Activated gamma-delta T cell (primary cell): Measurements from ENCODE around the gene CAPS.

Source experiments
- DNase-seq: peaks from one replicate; lab custom pipeline; 2025; lab: John Stamatoyannopoulos, UW

Gene CAPS

DNA sequence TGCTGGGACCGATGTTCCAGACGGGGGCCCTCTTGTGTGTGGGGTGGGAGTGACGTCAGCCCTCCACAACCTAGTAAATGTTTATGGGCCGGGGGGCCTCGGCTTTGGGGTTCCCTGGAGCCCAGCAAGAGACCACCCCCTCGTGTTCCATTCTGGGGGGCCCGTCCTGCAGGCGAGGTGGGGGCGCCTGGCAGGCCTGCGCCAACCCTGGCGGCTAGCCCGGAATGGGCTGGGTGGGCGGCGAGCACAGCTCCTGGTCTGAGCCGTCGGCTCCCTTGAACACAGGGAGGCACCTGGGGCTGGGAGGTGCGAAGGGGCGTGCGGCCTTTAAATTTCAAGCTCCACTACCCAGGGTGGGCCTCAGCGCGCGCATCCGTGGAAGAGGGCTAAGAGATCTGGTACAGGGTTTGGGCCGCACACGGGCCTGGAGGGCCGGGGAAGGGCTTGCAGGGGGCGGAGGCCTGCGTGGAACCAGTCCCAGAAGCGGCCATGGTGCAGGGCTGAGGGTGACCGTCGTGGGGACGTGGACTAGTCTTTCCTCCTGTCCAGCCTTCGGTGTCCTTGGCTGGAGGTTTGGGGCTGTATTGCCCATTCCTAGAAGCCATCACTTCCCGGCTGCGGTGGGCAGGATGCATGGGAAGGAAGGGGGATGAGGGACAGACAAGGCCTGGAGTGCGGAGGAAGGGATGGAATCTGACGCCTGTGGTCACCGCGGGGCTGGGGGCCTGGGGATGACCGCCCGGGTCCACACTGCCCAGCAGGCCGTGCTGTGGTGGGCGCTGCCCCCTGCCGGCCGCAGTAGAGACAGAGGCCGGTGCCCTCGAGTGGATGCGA is 21.9 kb upstream of the CAPS start:
- no peak for DNase-seq

DNA sequence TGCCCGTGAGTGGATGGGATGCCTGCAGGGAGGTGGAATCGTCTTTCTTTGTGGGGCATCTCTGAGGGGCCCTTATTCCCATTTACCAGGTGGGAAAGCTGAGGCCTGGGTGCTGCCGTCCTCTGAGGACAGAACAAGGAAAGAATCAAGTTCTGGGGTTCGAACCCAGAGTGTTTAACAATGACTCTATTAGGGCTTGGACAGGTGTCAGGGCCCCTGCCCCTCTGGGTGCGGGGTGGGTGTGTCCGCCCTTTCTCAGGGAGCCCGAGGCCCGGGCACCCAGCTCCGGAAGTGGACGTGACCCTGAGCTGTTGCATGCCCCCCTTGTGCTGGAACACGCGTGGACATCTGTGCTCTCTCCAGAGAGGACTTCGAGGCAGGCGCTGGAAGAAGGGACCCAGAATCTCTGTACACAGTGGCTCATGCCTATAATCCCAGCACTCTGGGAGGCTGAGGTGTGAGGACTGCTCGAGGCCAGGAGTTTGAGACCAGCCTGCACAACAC is 21.2 kb upstream of the CAPS start:
- DNase-seq = no peak

DNA sequence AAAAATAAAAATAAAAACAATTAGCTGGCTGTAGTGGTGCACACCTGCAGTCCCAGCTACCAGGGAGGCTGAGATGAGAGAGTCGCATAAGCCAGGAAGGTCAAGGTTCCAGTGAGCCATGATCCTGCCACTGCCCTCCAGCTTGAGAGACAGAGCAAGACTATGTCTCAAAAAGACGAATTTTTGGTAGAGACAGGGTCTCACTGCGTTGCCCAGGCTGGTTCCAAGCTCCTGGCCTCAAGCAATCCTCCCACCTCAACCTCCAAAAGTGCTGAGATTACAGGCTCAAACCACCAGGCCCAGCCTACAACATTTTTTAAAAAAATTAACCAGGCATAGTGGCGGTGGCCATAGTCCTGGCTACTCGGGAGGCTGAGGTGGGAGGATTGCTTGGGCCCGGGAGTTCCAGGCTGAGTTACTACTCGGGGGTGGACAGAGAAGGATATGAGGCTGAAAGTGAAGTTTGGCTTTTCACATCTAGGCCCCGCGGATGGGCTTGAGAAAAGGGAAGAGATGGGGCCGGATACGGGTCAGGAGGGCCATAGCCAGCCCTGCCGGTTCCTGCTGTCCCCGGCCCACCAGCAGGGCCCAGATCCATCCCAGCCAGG is 20.7 kb upstream of the CAPS start:
- DNase-seq = no peak

- DNase-seq = no peak
Measured at GRCh38 chr19:5893907-5894703, 19.9 kb upstream of the CAPS start.

DNA sequence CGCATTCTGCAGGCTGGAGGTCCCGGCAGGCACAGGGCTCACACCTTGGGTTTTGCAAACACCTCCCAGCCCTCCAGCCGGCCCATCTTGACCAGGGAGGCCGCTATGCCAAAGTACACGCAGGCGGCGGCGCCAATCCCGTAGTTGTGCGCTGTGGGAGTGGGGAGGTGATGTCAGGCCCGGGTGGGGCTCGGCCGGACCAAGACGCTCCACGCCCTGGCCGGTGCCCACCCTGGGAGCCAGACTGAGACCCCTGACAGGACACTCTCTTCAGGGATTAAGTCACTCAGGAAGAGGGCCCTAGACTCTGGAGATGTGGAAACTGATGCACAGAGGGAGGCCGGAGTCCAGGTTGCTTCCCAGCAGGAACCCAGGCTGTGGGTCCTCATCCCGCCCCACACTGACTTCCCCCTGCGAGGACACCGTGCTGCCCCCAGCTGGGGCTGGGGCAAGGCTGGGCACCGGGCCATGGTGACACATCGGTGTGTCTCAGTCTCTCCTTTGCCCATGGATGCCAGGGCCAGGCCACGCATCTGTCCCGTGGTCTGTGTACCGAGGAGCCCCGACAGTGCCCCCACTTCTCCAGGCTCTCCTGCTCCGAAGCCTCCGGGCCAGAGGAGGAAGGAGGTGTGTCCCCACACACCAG is 19.2 kb upstream of the CAPS start:
- no peak for DNase-seq

GRCh38 chr19:5895409-5895808 is 18.6 kb upstream of the CAPS start:
- no peak for DNase-seq

DNA sequence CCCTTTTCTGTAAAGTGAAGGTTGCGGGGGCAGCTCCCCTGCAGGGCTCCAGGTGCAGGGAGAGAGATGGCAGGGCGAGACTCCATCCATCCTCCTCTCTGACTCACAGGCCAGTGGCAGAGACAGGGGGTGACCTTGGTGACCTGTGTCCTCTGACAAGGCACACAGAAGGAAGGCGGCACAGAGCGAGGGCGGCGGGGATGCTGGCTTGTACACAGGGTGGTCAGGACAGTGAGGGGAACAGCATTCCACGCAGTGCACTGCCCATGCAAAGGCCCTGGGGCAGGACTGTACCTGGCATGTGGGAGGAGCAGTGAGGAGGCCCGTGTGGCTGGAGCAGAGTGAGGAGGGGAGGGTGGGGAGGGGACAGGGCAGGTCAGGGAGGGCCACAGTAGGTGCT is 18.2 kb upstream of the CAPS start:
- DNase-seq = no peak

DNA sequence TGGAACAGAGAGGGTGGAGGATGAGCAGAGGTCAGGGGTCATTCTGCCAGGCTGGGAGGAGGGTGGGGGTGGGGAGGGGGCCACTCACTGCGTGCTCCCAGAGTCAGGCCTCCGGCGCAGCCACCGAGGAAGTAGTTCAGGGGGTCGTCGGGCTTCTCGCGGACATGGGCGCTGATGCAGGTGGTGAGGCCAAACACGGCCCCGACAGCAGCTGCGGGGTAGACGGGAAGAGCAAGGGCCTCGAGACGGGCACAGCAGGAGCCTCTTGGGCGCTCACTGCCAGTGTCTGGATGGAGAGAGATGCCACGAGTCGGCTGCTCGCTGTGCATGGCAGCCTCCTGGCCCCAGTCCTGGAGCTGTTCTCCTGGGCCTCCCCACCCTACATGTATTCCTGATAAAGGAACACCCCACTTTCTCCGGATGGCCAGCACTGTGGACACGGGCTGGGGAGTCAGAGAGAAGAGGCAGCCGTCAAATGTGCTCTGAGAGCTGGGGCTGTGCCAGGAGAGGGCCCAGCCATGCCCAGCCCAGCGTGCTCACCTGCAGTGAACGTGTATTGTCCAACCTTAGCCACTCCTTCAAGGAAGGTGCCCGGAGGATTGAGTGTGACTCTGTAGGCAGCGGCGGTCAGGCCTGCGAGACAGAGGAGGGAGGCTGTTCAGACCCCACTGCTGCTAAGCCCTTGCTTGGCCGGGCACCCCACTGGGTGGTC is 17.5 kb upstream of the CAPS start:
- no peak for DNase-seq

DNA sequence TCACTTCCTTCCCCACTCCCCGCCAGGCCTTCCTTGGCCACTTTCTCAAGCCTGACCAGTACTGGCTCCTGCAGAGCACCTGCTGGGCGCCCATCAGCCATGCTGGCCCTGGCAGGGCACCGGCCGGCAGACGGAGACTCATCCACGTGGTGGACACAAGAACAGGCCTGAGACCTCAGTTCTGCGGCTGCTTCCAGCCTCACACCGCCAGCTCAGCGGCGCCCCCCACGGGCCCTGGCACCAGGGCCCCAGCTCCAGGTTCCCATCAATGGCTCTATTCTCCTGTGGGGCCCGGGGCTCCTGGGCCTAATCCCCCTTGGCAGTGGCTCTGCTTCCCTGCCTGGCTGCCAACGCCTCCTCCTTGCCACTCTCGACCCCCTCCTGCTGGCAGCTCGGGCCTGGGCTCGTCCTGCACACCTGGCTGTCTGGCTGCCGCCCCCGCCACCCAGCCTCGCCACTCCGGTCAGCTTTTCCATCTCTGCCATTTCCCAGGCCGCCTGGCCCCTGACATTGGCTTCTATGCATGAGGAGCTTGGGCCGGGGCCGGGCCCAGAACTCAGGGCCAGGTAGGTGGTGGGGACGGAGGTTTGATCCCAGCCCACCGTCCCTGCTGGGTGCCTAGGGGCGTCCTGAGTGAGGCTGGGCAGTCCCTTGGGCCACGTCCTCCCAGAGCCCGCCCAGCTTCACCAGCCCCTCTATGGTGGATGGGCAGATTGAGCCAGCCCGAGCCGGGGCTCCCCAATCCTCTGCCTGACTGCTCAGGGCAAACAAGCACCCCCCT is 16.7 kb upstream of the CAPS start:
- DNase-seq = no peak

- DNase-seq = no peak
Measured at GRCh38 chr19:5899728-5900526, 14.1 kb upstream of the CAPS start.

GRCh38 chr19:5900976-5901375 is 13.1 kb upstream of the CAPS start:
- DNase-seq = no peak

DNA sequence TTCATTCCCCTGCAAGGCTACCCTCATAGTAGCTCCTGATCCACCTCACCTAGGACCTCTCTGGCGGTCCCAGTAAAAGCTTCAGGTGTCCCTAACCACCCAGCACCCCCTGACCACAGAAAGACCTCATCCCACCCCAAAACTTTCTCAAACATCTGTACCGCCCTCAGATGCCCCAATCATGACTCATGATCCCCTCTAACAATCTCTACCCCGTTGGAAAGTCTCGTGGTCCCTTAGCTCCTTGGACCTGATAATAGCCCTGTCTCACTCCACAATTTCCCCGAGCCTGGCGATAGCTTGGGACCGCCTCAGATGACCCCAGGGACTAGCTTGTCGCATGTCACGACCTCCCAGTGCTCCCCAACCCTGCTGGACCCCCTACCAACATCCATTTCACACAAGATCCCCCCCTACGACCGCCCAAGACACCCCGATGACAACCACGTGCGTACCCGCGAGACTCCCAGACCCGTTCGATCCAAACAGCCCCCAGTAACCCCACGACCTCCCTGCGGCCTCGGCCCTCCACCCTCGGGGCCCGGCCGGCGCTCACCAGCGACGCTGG is 10.9 kb upstream of the CAPS start:
- DNase-seq = no peak

DNA sequence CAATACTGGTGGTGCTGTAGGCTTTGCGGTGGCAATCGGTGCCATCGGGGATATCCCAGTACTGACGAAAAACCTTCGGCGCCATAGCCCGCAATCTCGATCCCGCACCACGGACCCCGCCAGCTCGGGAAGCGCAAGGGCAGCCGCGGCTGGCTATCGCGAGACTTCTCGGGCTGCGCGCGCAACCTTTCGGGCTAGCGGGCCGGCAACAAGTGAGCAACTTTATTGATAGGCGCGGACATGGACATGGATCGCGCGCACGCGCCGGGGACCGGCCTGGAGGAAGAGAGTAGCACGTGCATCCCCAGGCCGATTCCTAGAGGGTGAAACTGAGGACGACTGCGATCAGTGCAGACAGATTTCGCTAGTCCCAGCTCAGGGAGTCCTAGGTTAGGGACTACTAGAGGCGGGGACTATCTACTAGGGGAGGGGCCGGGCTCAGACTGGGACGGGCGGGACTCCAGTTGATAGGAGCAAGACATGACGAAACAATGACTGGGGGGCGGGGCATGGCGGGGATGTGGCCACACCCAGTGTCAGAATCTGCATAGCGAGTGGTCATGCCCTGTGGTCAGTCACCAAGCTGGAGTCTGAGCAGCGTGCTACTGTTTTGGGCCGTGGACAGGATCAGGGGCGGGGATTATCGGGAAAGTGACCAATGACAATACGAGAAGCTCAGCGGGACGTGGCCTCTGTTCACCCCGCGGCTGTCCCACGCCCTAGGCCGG is 10.3 kb upstream of the CAPS start, which contains the start of gene NDUFA11:
Gene NDUFA11, minus strand, starts transcription at position 167 of the 728 bp plus-strand sequence. Its CDS starts 82 bp downstream, at position 85.
- DNase-seq = peak; percentile 96

GRCh38 chr19:5904352-5905113 is 9.5 kb upstream of the CAPS start, which contains the start of gene VMAC:
Gene VMAC, plus strand, starts transcription at chr19:5904872. Its CDS starts 19 bp downstream, at chr19:5904891.
- peak; percentile 97 for DNase-seq

DNA sequence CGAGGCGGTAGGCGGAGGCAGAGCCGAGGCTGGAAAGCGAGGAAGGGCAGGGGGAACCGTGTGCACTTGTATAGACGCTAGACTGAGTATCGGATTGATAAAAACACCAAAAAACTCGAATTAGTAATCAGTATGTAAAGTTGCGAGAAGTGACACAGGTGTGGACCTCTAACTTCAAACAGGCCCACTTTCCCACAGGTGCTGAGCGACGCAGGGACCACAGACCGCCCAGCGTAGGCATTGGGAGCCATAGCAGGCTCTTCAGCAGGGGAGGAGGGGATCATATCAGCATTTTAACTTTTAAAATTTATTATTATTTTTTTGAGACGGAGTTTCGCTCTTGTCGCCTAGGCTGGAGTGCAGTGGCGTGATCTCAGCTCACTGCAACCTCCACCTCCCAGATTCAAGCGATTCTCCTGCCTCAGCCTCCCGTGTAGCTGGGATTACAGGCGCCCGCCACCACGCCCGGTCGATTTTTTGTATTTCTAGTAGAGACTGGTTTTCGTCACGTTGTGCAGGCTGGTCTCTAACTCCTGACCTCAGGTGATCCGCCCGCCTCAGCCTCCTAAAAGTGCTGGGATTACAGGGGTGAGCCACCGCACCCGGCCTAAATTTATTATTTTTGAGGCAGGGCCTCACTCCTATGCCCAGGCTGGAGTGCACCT is 8.8 kb upstream of the CAPS start:
- no peak for DNase-seq

- DNase-seq = no peak
Measured at GRCh38 chr19:5907241-5907640, 6.8 kb upstream of the CAPS start.

GRCh38 chr19:5908773-5909442 is 5.1 kb upstream of the CAPS start:
- no peak for DNase-seq
